Left renal cortex interstitium (tissue), 4 donors: ENCODE results near the gene PARD3B. TPM values are rescaled to one million over a fixed set of nuclear protein-coding genes. Genes with fewer than 3 reads are reported as not detected.
A peak's percentile ranks its signal among the peaks of the same experiment; 100 is the strongest.
"Not testable (repeated sequence)": the region's sequence is repeated elsewhere in the genome, so short reads cannot be mapped to it uniquely, and the experiment has no call there.

ENCODE experiments used
- DNase-seq, 4 donors: peaks; one replicate each; pipeline ENCODE4 v3.0.0-alpha.2; 2013; ENCODE audit warnings: low read depth in 4 of 4, low spot score in 2 of 4, missing footprints in 1 of 4
- polyA plus RNA-seq, 4 donors: library from polyadenylated mRNA; unstranded; fragments of 120-200 nt; gene quantifications; one replicate each; pipeline ENCODE4 v1.2.1, GENCODE V29; 2013; ENCODE audit not compliant: insufficient read length in 4 of 4

The PARD3B gene
- polyA plus RNA-seq, 4 donors: 31.9 to 36.3 (median 34.3) TPM

DNA sequence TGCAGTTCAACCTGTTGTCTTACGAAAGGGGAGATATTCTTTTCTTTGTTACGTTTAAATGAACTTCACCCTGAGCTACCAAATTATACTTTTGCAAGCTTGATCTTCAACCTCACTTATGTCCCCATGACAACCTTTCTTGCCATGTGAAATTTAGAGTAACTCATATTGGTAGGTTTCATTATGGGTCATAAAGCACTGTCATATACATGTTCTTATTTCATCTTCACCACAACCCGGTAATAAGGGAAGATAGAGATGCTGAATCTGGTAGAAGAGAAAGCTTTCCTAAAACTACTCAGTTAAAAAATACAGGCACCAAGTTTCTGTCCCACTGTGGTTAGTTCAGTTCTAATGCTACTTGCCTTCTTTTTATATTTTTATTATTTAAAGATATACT, 928.5 kb downstream of the PARD3B start:
- DNase-seq: no peak

GRCh38 chr2:205474741-205475415, 929.6 kb downstream of the PARD3B start:
- DNase-seq: no peak

- DNase-seq: no peak
Measured at GRCh38 chr2:205475416-205475768, 930.1 kb downstream of the PARD3B start.

- no peak for DNase-seq
Measured at GRCh38 chr2:205477016-205477705, 931.9 kb downstream of the PARD3B start.

DNA sequence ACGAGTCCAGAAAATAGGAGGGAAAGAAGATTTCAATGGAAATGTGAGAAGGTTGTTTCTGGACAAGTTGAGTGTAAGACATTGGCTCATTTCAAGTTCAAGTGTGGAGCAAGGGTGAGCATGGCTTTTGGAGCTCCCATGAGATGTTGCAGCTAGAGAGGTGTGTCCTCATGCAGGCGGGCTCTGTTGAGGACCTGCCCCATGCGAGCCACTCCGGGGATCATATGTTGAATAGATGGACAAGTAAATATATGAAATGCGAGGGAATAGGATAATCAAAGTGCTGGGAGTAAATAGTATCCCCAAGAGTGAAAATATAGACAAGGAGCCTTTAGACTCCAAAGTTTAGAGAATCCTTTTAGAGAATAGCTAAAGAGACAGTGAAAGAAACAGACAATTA, 936.6 kb downstream of the PARD3B start:
- DNase-seq: no peak

- peak in 1 of 4 donors; percentile 21 for DNase-seq
Measured at GRCh38 chr2:205482399-205483081, 937.3 kb downstream of the PARD3B start.

DNA sequence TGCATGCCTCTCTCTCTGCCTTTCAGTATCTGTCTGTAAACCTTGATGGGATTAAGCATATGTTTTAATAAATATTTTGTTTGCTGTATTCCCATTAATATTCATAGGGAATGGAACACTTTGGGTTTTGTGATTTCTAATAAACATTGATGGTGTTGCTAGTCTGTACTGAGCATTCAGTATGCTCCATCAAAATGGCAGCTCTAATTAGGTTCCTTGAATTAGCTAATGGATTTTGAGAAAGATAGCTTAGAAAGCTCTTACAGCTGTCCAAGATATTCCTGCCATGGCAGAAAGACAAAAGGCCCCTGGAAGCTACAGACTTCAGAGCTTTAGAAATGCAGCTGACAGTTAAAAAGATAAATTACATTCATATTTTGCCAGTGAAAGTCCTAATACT, 937.8 kb downstream of the PARD3B start:
- no peak for DNase-seq

- no peak for DNase-seq
Measured at GRCh38 chr2:205484215-205484614, 938.9 kb downstream of the PARD3B start.

GRCh38 chr2:205484764-205485163, 939.5 kb downstream of the PARD3B start:
- DNase-seq: no peak

DNA sequence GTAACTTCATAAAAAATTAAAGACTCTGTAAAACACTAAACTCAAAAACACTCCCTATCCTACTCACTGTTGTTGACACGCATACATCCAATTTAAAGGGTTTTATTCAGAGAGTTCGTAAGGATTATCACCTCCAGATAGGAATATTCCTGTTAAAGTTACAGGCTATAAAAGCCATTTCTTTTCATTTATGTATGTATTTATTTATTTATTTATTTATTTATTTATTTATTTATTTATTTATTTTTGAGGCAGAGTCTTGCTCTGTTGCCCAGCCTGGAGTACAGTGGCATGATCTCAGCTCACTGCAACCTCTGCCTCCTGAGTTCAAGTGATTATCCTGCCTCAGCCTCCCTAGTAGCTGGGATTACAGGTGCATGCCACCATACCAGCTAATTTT, 948.3 kb downstream of the PARD3B start:
- DNase-seq: not testable (repeated sequence)

GRCh38 chr2:205494537-205495235, 949.4 kb downstream of the PARD3B start:
- DNase-seq: no peak

DNA sequence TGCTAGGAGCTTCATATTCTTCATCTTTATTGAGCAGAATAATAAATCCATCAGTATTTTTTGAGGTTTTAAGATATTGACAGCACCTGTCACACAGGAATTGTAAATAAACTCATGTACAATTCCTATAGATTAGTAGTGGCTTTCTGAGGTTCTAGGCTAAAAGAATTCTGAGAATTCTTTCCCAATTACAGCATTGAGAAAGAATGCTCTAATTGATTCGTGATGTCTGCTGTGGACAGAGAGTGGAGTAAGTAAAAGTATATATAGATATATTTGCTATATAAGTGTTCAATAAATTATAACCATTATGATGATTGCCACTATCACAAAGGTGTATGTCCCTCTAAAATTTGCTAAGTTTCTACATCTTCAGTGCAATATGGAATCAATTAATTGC, 950.5 kb downstream of the PARD3B start:
- no peak for DNase-seq

DNA sequence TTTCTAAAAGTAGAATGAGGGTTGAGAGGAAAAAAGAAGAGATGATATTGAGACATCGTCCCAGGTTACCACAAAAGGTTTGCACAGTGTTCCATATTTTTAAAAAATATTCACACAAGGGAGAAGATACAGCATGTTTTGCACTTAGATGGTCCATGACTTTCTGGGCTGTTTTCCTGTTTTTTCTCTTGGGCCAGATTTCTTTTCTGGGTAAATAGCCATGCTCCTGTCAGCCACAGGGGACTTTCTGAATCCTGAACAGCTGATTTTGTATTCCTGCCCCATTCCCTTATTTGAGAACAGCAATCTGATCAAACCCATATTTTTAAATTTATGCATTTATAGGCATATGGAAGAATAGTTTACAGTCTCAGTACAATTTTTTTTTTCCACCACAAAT, 951.1 kb downstream of the PARD3B start:
- DNase-seq: no peak

DNA sequence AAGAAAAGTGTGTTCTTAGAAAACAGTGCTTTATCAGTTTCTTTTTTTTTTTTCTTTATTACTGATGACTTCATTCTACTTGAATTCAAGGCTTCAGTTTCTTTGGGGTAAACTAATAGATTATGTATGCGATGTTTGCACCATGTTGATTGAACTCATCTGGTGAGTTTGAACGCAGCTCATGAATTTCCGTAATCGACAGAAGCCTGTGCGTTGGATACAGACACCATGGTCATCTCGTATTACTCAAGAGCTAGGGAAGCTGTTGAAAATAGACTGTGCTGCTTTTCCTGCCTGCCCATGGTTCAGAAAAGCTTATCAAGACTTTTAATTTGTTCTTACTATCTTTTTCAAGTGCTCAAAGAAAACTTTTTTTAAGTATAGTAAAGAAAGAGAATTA, 951.5 kb downstream of the PARD3B start:
- no peak for DNase-seq

DNA sequence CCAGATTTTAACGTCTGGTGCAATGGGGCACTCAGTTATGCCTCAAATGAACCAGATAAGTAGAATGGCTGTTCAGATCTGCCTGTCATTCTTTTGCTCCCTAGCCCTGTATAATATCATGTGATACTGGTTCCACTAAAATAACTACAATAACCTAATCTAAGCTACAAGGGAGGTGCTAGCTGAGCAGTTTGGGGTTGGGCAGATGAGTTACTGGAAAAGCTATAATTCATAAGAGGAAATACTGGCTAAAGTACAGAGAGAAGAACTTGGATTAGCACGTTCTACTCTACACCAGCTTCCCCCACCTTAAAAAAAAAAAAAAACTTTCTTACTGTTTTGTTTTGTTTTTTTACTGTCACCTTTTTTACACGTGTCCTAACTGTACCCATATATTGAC, 953.7 kb downstream of the PARD3B start:
- no peak for DNase-seq

- DNase-seq: no peak
Measured at GRCh38 chr2:205500065-205500464, 954.8 kb downstream of the PARD3B start.

- no peak for DNase-seq
Measured at GRCh38 chr2:205500951-205501350, 955.7 kb downstream of the PARD3B start.

DNA sequence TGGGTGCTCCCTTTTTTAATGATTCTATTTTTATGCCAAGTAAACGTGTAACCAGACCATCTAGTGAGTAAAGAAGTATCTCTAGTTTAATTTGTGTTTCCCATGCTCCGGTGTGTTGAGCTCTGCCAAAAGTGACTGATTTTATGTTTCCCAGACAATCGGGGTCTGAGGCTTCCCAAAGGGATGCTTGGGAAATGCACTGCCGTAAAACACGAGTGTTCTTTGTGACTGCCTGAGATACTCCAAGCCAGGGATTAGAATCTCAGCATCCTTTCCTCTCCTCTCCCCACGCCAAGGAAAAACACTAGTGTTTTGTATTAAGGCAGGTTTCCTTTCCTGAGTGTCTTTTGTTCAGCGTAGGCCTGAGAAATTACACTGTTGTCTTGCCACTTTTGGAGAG, 956.6 kb downstream of the PARD3B start:
- DNase-seq: no peak

DNA sequence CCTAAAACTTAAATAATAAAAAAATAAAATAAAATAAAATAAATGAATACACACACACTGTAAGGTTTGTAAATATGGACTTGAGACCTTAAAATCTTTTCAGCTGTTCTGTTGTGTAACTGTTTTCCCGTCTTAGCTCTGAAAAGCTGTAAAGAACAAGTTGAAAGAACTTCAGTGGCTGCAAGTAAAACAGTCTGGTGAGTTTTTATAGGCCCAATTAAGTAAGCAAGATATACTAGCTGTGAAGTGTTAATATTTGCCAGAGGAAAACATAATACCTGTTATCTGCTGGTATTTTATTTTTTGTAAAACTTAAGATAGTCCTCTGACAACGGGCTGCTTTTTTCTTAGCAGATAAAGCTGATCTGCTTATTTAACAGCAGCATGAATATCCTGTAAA, 960.1 kb downstream of the PARD3B start:
- DNase-seq: no peak

GRCh38 chr2:205509655-205510054, 964.4 kb downstream of the PARD3B start:
- DNase-seq: no peak

- no peak for DNase-seq
Measured at GRCh38 chr2:205510345-205510744, 965.1 kb downstream of the PARD3B start.
